KG1 (cell line): ENCODE results near the gene WDR27.
"Not testable (repeated sequence)": the region's sequence is repeated elsewhere in the genome, so short reads cannot be mapped to it uniquely, and the experiment has no call there.

Source experiments
- DNase-seq: peaks from one replicate; lab custom pipeline; 2025; lab: John Stamatoyannopoulos, UW

The WDR27 gene

DNA sequence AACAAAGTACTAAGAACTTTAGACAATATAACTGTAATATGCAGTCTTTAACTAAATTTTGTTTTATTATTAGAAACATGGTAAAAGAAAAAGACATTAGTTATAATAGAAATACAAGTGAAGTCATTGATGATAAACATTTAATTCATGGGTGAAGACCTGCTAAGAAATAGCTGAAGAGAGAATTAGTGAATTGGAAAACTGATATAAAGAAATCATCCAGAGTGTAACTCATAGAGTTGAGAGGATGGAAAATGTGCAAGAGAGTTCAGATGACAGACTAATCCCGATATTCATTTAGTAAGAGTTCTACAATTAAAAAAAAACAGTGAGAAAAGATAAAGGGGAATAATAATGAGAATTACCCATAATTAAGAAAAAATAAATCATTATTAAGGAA, 227.5 kb downstream of the WDR27 start:
- DNase-seq = no peak

DNA sequence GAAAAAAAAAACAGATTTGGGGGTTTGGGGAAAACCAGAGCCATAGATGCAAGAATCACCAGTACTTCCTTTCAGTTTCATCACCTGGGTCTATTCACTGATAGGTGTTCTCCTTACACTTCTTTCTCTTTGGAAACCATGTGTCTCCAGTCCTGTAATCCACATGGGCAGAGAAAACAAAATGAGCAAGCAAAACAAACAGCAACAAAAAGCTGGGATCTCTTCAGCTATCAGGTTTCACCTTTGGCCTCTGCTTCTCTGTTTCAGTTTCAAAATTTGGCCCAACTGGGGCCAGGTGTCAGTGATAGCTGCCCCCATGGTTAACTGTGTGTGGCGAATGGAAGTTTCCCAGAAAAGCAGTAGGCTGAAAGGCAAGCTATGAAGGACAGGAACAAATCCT, 228.2 kb downstream of the WDR27 start:
- no peak for DNase-seq

DNA sequence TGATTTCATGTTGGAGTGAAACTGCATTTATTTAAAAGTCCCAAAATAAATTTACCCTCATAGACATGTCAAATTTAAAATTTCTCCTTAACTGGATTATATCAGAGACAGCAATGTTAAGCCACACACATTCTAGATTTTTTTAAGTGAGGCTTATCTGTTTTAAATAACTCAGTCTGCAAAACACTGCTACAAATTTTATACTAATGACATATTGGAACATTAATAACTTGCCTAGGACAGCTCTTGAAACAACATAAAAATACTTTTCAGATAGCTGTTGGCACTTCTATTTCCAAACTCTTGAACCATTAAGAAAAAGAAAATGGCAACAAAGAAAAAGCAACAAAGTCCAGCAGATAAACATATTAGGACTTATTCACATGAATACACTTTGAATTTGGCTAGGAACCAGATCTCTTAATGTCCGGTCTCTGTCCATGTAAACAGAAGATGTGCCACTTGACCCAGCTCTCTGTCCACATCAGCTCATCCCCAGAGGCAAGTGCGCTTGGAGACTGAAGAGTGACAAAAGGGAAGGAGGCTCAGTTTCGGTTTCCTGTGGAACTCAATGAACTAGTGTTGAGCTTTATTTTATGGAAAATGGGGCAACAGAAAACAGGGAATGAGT, 228.9 kb downstream of the WDR27 start:
- no peak for DNase-seq

DNA sequence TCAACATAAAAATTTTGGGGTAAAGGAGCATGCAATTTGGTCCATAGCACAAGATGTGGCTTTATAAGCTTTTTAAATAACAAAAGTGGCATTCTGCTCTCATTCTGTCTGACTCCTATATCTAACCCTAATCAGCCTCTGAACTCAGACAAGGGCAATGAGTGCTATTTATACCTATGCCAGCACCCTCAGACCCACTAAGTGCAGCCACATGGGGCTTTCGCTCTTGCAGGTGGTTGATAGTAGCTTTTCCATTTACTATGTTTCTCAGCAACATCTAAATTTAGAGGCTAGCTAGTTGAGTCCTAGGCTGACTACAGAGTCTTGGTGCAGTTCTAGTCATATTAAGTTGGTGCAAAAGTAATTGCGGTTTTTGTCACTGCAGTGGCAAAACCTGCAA, 231.0 kb downstream of the WDR27 start:
- no peak for DNase-seq

DNA sequence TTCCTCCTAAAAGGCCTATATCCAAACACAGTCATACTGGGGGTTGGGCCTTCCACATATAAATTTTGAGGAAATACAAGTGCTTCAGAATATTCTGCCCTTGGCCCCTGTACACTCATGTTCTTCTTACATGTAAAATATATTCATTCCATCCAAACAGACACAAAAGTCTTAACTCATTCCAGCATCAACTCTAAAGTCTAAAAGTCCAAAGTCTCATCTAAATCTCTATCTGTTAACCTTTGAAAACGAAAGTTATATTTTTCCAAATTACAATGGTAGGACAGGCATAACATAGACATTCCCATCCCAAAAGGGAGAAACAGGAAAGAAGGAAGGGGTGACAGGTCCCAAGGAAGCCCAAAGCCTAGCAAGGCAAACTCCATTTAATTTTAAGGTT, 232.8 kb downstream of the WDR27 start:
- DNase-seq = no peak

- not testable (repeated sequence) for DNase-seq
These were observed 234.1 kb downstream of the WDR27 start for GRCh38 chr6:169467755-169468154.

DNA sequence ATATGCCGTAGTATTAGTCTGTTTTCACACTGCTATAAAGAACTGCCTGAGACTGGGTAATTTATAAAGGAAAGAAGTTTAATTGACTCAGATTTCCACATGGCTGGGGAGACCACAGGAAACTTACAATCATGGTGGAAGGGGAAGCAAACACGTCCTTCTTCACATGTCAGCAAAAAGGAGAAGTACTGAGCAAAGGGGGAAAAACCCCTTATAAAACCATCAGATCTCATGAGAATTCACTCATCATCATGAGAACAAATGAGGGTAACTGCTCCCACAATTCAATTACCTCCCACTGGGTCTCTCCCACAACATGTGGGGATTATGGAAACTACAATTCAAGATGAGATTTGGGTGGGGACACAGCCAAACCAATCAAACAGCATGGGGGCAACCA, 235.6 kb downstream of the WDR27 start:
- not testable (repeated sequence) for DNase-seq

DNA sequence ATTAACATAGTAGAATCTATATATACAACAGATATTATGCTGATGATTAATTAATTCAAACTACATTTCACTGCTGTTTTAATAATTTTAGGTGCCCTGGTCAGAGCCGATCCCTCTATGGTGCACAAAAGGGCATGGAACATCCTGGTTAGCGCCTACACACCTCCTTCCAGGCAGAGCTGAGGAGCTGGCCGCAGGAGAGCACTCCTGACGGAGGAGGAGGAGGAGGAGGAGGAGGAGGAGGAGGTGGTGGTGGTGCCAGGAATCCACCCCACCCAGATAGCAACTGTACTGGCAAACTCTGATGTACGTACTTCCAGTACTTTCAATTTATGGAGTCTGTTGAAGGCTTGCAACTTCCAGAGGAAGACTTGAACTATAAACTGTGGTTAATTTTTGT, 244.1 kb downstream of the WDR27 start:
- DNase-seq = no peak

- DNase-seq = no peak
These were observed 245.0 kb downstream of the WDR27 start for GRCh38 chr6:169456840-169457239.

DNA sequence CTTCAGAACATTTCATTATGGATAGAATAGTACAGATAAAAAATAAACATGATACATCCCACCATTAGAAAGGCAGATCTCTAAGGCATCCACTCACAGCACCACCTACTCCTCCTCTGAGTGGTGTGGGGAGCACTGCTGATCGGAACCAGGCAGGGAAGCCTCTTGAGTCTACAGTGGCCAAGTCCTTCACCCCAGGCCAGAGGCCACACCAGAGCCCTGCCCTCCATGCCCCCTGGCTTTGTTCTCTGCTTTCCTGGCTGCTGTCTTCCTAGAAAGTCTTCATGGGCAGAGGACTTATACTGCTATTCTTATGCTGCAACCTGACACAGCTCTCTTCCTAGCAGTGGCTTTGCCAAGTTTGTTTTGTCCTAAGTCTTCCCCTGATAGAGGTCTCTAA, 246.4 kb downstream of the WDR27 start:
- no peak for DNase-seq

GRCh38 chr6:169454872-169455204, 247.0 kb downstream of the WDR27 start:
- no peak for DNase-seq

DNA sequence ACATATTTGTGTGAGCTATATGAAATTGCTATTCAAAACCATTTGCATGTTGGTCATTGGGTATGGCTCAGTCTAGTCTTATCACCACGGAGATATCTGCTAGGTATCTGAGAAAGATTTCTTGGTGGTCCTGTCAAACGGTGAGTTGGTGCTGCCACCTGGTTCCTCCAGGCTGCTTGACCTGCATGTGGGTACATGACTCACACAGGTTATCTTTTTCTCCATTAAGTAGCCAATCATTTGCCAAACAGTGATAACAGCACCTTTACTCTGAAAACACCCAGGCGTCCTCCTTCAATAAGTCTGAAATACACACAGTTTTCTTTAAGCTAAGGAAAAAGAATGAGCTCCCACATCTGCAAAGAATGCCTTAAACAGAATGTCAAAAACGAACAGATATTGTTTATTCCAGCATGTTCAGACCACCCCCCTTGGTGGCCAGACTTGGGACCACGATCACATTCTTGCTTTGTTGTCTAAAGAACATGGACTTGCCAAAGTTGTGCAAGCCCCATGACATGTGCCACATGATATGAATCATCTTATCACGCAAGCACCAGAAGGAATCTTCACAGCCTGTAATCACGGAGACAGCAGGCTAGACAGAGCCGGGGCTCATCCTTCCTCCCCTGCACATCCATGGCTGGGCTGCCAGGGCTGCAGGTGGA, 247.5 kb downstream of the WDR27 start:
- DNase-seq = no peak

GRCh38 chr6:169452869-169453620, 248.8 kb downstream of the WDR27 start:
- no peak for DNase-seq

GRCh38 chr6:169452117-169452868, 249.5 kb downstream of the WDR27 start:
- no peak for DNase-seq

DNA sequence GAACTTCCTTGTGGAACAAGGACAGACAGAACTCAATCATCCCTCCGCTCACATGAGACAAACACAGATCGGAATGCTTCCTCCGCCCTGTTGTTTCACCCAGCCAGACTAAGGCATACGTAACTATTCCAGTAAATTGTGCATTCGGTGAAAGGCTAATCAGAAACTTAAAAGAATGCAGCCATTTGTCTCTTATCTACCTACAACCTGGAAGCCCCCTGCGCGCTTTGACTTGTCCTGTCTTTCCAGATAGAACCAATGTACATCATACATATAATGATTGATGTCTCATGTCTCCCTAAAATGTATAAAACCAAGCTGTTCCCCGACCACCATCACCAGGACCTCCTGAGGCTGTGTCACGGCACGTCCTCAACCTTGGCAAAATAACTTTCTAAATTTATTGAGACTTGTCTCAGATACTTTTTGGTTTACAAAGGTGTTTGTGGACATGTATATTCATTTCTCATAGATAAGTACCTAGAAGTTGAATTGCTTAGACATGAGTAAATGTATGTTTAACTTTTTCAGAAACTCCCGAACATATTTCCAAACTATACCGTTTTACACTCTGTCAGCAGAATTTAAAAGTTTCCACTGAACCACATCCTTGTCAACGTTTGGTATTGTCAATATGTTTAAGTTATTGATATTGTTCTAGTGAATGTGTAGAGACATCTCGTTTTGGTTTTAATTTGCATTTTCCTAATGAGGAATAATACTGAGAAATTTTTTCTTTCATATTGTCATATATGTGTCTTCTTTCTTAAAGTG, 250.6 kb downstream of the WDR27 start:
- no peak for DNase-seq

DNA sequence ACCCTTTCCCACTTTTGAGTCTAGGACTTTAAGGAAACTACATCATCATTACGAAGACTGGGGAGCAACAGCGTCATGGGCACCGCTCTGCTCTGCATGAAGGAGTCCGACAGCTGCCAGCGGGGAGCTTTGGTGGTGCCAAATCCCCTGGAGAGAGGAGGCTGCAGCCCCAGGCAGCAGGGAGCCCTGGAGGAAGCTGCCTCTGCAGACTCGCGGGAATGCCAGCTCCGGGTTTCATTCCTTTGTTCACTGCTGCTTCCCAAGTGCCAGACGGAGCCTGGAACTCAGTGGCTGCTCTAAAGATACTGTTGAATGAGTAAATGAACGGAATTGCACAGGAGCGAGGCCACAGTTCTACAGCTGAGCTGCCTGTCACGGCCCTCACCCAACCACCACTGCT, 251.7 kb downstream of the WDR27 start:
- no peak for DNase-seq

GRCh38 chr6:169449221-169449620, 252.6 kb downstream of the WDR27 start:
- no peak for DNase-seq

DNA sequence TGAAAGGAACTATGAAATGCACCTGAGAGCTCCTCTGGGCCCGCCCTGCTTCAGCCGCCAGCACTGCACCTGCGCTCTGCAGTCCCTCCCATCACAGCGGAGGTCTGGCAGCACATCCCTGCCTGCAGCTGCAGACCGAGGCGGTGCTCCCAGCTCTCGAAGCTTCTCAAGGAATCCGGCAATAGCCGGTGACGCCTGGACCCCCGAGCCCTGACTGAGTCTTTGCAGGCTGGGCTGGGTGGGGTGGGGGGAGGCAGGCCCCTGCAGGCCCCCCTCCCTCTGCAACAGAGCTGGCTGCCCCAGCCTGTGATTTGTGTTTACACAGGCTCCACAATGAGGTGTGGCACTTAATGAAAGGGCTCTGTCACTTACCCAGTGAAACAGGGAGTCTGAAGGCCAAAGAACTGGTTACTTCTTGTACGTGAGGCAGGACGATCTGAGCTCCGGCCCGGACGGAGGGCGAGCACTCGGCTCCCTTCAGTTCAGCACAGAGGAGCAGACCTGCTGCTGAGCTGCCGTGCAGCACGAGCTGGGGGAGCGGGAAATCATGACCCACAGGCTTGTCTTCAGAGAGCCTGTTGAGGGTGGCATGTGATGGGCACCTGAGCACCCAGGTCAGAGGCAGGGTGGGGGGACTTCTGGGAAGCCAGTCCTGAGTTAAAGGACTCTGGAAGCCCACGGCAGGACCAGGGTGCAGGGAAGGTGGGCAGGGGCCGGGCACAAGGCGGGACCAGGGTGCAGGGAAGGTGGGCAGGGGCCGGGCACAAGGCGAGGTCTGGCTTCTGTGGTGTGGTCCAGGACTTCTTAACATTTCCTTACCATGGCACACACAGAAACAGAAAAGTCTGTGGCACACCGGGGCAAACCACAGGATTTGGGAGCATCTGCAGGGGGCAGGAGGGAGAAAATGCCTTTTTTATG, 255.9 kb downstream of the WDR27 start:
- DNase-seq = no peak

GRCh38 chr6:169445227-169445626, 256.6 kb downstream of the WDR27 start:
- DNase-seq = no peak

- no peak for DNase-seq
These were observed 260.5 kb downstream of the WDR27 start for GRCh38 chr6:169441292-169441691.

DNA sequence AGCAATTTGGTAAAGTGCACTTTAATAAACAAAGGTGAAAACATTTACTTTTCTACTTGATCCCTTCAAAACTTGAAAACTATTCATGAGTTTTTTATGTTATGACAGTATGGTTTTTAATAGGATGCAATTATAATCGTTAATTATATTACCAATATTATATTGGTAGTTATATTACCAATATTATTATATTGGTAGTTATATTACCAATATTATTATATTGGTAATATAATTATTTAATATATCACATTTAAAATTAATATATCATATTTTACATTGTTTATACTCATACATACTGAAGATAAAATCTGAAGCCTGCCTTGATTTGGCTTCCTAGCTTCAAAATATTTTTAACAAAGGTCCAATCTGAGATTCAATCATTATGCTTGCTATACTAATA, 262.1 kb downstream of the WDR27 start:
- no peak for DNase-seq
